T-cell (primary cell): ENCODE results near the gene ANKRD33B. TPM values are rescaled to one million over a fixed set of nuclear protein-coding genes. Genes with fewer than 3 reads are reported as not detected.

Source experiments
- ATAC-seq, 4 experiments: fragments of 200-7000 bp in 3 of 4; fragments of 150-1000 bp in 1 of 4; cut with Tn5 transposase; replicated peaks in 1 of 4; 1 replicate in 3 of 4; 2 replicates in 1 of 4; pipeline ENCODE4 v1.10.0; 2021; ENCODE audit warnings: moderate library complexity in 3 of 4, mild to moderate bottlenecking in 2 of 4, moderate number of reproducible peaks in 1 of 4
- CTCF ChIA-PET, 2 donors: fragments of 300-600 bp; sonication (Branson Sonifier 250); formaldehyde crosslinking; loops; one replicate each; lab custom pipeline; 2022; ENCODE audit warnings: antibody characterized with exemption in 2 of 2; lab: Charles Lee
- POLR2A ChIA-PET, 2 donors: fragments of 300-600 bp; sonication (Branson Sonifier 250); formaldehyde crosslinking; loops; one replicate each; lab custom pipeline; 2022; ENCODE audit warnings: antibody characterized with exemption in 2 of 2; lab: Charles Lee
- DNase-seq, 35 experiments: peaks; one replicate each; pipeline versions ENCODE4 v3.0.0 to v3.0.0-alpha.2; 2013 to 2023
- H3K27ac ChIP-seq: one replicate; pipeline ENCODE4 v1.5.1; 2013; ENCODE audit warnings: low read length
- H3K27me3 ChIP-seq, 2 experiments: replicated peaks in 1 of 2; 1 replicate in 1 of 2; 2 replicates in 1 of 2; pipeline versions ENCODE4 v1.6.1 to v1.7.0; 2013; ENCODE audit warnings: low read length in 1 of 2, mixed read lengths in 1 of 2; ENCODE audit not compliant: control insufficient read depth in 2 of 2, insufficient read depth in 2 of 2; ENCODE audit errors: extremely low read depth in 1 of 2
- H3K36me3 ChIP-seq, 2 donors: 1 replicate in 1 of 2; 2 replicates in 1 of 2; pipeline versions ENCODE4 v1.6.1 to v1.7.0; 2013; ENCODE audit warnings: low read length in 1 of 2; ENCODE audit not compliant: control insufficient read depth in 2 of 2, insufficient read depth in 1 of 2; ENCODE audit errors: extremely low read depth in 1 of 2
- H3K4me1 ChIP-seq, 2 experiments: 1 replicate in 1 of 2; 2 replicates in 1 of 2; pipeline versions ENCODE4 v1.6.1 to v1.7.0; 2013; ENCODE audit warnings: low read length in 2 of 2, mixed read lengths in 1 of 2; ENCODE audit not compliant: insufficient read depth in 2 of 2, control insufficient read depth in 1 of 2; ENCODE audit errors: extremely low read depth in 1 of 2
- H3K4me3 ChIP-seq, 2 donors: 1 replicate in 1 of 2; 2 replicates in 1 of 2; pipeline versions ENCODE4 v1.5.1 to v1.7.0; 2013; ENCODE audit warnings: mild to moderate bottlenecking in 2 of 2, low read length in 1 of 2, moderate library complexity in 1 of 2; ENCODE audit not compliant: control insufficient read depth in 1 of 2; ENCODE audit errors: extremely low read depth in 1 of 2
- H3K9me3 ChIP-seq: 2 replicates; pipeline ENCODE4 v1.7.0; 2013
- H3K27ac Mint-ChIP-seq, 2 donors: one replicate each; pipeline ENCODE4 v1.8.0; 2020 to 2021; ENCODE audit warnings: mild to moderate bottlenecking in 2 of 2, mixed read lengths in 2 of 2
- H3K27me3 Mint-ChIP-seq, 2 donors: one replicate each; pipeline ENCODE4 v1.8.0; 2021 to 2022; ENCODE audit warnings: mixed read lengths in 2 of 2
- H3K36me3 Mint-ChIP-seq: one replicate; pipeline ENCODE4 v1.8.0; 2021; ENCODE audit warnings: mixed read lengths
- H3K4me1 Mint-ChIP-seq, 3 donors: one replicate each; pipeline ENCODE4 v1.8.0; 2020 to 2022; ENCODE audit warnings: mixed read lengths in 3 of 3, mild to moderate bottlenecking in 1 of 3
- H3K4me3 Mint-ChIP-seq, 3 donors: one replicate each; pipeline ENCODE4 v1.8.0; 2020 to 2022; ENCODE audit warnings: mild to moderate bottlenecking in 3 of 3, mixed read lengths in 3 of 3, moderate library complexity in 3 of 3
- H3K9me3 Mint-ChIP-seq, 3 donors: one replicate each; pipeline ENCODE4 v1.8.0; 2020 to 2022; ENCODE audit warnings: mixed read lengths in 3 of 3
- WGBS: methylation state at CpG from one replicate; pipeline ENCODE4 v1.1.5; 2013; ENCODE audit warnings: missing lambda C conversion rate; ENCODE audit not compliant: insufficient coverage; 5-methylcytosine and 5-hydroxymethylcytosine counted together
- total RNA-seq, 35 experiments: library from RNA in 6 of 35; stranded (reverse) in 6 of 35; fragments of 120-200 nt in 1 of 35; gene quantifications; one replicate each; pipeline versions ENCODE4 v1.2.1 to v1.2.4 and lab custom pipeline; 2013 to 2026

The ANKRD33B gene
- total RNA-seq, 5 donors from 2014 or later (not counting 1 experiment from before 2014, with no cell fraction given), result 1.0 to 4.1 (median 2.4) TPM

DNA sequence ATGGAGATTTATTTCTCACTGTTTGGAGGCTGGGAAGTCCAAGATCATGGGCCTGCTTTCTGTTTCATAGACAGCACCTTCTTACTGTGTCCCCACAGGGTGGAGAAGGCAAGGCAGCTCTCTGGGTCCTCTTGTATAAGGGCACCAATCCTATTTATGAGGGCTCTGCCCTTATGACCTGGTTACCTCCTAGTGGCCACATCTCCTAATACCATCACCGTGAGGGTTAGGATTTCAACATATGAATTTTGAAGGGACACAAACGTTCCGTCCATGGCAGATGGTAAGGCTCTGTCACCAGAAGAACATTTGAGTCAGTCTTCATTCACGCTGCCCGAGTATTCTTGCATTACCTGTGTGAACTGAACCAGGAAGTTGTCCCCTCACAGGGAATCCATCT lies 48.4 kb downstream of the ANKRD33B start:
- WGBS, result 78% methylated on average over 4 of the region's 5 CpGs
- ChIA-PET POLR2A (no interaction called here), CTCF (no interaction called here)
- Histone ChIP-seq H3K9me3 (no peaks in the 10 kb centered on the region), H3K27me3 (no peaks in the 10 kb centered on the region), H3K27ac (no peak overlapping the region), H3K4me3 (no peak overlapping the region), H3K4me1 (peaks cover 4% of the 10 kb centered on the region in 2 experiments), H3K36me3 (no peaks in the 10 kb centered on the region)
- no peak overlapping the region for H3K27ac Mint-ChIP-seq
- H3K27me3 Mint-ChIP-seq, result peaks cover under 1 to 4% of the 10 kb centered on the region in 2 donors
- ATAC-seq (no peak), DNase-seq (no peak)
- no peaks in the 10 kb centered on the region for H3K36me3 Mint-ChIP-seq
- no peak overlapping the region for H3K4me3 Mint-ChIP-seq
- H3K9me3 Mint-ChIP-seq, result no peaks in the 10 kb centered on the region
- H3K4me1 Mint-ChIP-seq, result peaks cover 4 to 7% (median 7%) of the 10 kb centered on the region in 3 donors

DNA sequence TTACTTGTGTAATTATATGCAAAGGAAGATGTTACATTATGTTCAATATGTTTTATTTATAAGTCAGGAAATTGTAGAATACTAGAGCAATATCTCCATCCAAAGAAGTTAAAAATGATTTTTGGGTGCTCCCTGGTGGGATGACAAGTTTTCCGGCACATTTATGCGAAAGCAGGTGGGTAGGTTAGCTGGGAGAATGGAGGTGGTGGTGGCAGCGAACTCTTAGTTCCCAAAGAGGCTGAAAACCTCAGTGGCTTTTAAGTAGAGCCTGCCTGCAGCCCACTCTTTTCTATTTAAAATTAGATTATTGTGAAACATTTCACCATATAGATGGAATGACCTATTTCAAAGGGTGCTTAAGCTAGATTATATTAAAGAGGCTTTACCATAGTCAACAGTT lies 51.8 kb downstream of the ANKRD33B start:
- H3K36me3 ChIP-seq, result no peaks in the 10 kb centered on the region
- Mint-ChIP-seq H3K27ac (no peak overlapping the region), H3K36me3 (peaks cover 7% of the 10 kb centered on the region), H3K4me3 (no peak overlapping the region), H3K27me3 (no peaks in the 10 kb centered on the region), H3K9me3 (no peaks in the 10 kb centered on the region), H3K4me1 (no peaks in the 10 kb centered on the region)
- CTCF ChIA-PET, result no interaction called here
- H3K27ac ChIP-seq, result no peak overlapping the region
- DNase-seq (no peak), ATAC-seq (no peak)
- H3K4me1 ChIP-seq, result no peaks in the 10 kb centered on the region
- H3K4me3 ChIP-seq, result no peak overlapping the region
- no CpG with 5 or more reads among the region's 3 CpGs for WGBS
- POLR2A ChIA-PET, result no interaction called here
- no peaks in the 10 kb centered on the region for H3K9me3 ChIP-seq
- H3K27me3 ChIP-seq, result no peaks in the 10 kb centered on the region

DNA sequence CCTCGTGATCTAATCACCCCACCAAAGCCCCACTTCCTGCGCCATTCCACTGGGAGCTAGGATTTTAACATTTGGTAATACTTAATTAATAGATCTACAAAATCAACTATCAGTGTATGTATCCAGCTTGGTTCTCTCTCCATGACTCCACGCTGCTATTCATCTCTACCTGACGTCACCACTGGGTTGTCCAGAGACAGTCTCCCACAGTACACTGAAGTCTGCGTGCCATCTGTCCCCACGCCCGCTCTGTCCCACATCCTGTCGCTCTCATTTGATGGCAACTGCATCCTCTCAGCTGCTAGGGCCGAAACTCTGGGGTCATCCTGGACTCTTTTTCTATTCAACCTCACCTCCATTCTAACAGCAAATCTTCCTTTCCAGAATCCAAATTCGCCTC lies 53.2 kb downstream of the ANKRD33B start:
- no peak for DNase-seq
- Histone ChIP-seq H3K9me3 (no peaks in the 10 kb centered on the region), H3K27ac (no peak overlapping the region), H3K27me3 (no peaks in the 10 kb centered on the region), H3K4me3 (no peak overlapping the region), H3K4me1 (no peaks in the 10 kb centered on the region), H3K36me3 (no peaks in the 10 kb centered on the region)
- Mint-ChIP-seq H3K4me3 (no peak overlapping the region), H3K4me1 (peaks cover 0 to 7% (median 5%) of the 10 kb centered on the region in 3 donors), H3K27me3 (no peaks in the 10 kb centered on the region), H3K36me3 (peaks cover 15% of the 10 kb centered on the region), H3K9me3 (peaks cover 0 to 7% (median 0%) of the 10 kb centered on the region in 3 donors), H3K27ac (no peak overlapping the region)
- no peak for ATAC-seq
- CTCF ChIA-PET, result interaction anchor here in 1 of 2 donors (0.6 kb wide), 1 partner anchor 1487 kb away, joined by 3 read pairs; no protein-coding TSS in a partner anchor
- POLR2A ChIA-PET, result interaction anchor here in 1 of 2 donors (0.6 kb wide), 1 partner anchor 11 kb away, joined by 3 read pairs; no protein-coding TSS in a partner anchor
- WGBS, result 93% methylated on average over 8 of the region's 10 CpGs

DNA sequence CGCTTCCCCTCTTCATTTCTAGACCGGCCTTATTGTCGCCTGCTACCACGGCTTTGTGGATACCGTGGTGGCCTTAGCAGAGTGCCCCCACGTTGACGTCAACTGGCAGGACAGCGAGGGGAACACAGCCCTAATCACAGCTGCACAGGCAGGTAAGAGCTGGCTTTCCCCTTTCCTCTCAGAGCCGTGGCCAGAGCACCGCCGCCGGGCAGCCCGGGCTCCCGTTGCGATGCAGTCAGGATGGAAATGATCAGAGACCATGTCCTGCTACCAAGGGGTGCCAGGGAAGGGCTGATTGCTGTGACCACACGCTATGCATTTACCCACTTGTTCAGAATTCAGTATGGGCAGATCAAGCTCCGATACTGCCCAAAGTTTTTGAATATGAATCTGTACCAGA lies 54.4 kb downstream of the ANKRD33B start:
- CTCF ChIA-PET, result no interaction called here
- no peak overlapping the region for H3K27ac Mint-ChIP-seq
- H3K9me3 Mint-ChIP-seq, result peaks cover 0 to 7% (median 0%) of the 10 kb centered on the region in 3 donors

DNA sequence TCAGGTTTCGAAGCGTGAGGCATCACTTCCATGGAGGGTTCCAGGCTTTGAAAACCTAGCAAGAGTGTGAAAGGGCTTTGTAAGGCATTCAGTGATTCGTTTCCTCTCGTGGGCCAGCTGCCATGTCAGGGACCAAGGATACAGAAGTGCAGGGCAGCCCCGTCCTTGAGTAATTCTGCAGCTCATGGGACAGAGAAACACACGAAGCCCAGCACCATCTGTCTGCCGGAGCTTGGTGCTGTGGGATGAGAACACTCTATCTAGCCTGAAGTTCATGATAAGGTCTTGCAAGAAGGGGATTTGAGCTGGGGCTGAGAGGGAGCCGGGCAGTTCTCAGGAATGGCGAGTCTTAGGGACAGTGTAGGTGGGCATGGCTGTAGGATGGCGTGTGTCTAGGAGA lies 55.8 kb downstream of the ANKRD33B start:
- WGBS, result 92% methylated on average over 9 of the region's 10 CpGs
- H3K27me3 Mint-ChIP-seq, result no peaks in the 10 kb centered on the region
- DNase-seq, result no peak
- H3K27ac ChIP-seq, result no peak overlapping the region
- H3K27me3 ChIP-seq, result no peaks in the 10 kb centered on the region
- CTCF ChIA-PET, result interaction anchor here in 1 of 2 donors (1.1 kb wide), 1 partner anchor 168 kb away, joined by 3 read pairs; no protein-coding TSS in a partner anchor
- peaks cover 0 to 7% (median 0%) of the 10 kb centered on the region in 3 donors for H3K9me3 Mint-ChIP-seq
- no peaks in the 10 kb centered on the region for H3K36me3 ChIP-seq
- H3K36me3 Mint-ChIP-seq, result peaks cover 15% of the 10 kb centered on the region
- no peak overlapping the region for H3K4me3 ChIP-seq
- H3K4me1 ChIP-seq, result no peaks in the 10 kb centered on the region
- no peak overlapping the region for H3K4me3 Mint-ChIP-seq
- no peak overlapping the region for H3K27ac Mint-ChIP-seq
- H3K4me1 Mint-ChIP-seq, result peaks cover 0 to 10% (median 6%) of the 10 kb centered on the region in 3 donors
- H3K9me3 ChIP-seq, result no peaks in the 10 kb centered on the region
- POLR2A ChIA-PET, result no interaction called here
- no peak for ATAC-seq

More for the DNA sequence above, 54.4 kb downstream of the ANKRD33B start:
- Histone ChIP-seq H3K4me3 (no peak overlapping the region), H3K36me3 (no peaks in the 10 kb centered on the region), H3K4me1 (no peaks in the 10 kb centered on the region), H3K27me3 (no peaks in the 10 kb centered on the region), H3K9me3 (no peaks in the 10 kb centered on the region), H3K27ac (no peak overlapping the region)
- ATAC-seq (no peak), DNase-seq (no peak)
- POLR2A ChIA-PET, result no interaction called here
- H3K36me3 Mint-ChIP-seq, result peaks cover 15% of the 10 kb centered on the region
- WGBS, result 95% methylated on average over 7 of the region's 17 CpGs
- peaks cover 0 to 10% (median 6%) of the 10 kb centered on the region in 3 donors for H3K4me1 Mint-ChIP-seq
- H3K27me3 Mint-ChIP-seq, result no peaks in the 10 kb centered on the region
- H3K4me3 Mint-ChIP-seq, result no peak overlapping the region

DNA sequence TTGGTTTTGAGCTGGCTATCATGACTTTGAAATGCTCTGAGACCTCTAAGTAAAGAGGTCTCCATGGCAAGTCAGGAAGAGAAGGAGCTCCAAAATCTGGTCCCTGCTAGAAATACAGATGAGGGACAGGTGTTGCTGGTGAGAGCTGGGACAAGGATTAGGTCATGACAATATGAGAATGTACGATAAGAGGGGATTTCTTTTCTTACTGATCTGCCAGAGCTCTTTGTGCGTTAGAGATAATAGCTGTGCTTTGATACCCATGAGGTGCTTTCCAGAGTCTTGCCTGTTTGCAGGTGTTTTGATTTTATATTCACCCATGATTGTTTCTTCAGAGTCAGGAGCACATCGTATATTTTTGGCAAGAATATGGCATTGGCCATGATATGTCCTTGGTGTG lies 56.5 kb downstream of the ANKRD33B start:
- Histone ChIP-seq H3K9me3 (no peaks in the 10 kb centered on the region), H3K27ac (no peak overlapping the region), H3K4me3 (no peak overlapping the region), H3K36me3 (no peaks in the 10 kb centered on the region), H3K4me1 (no peaks in the 10 kb centered on the region), H3K27me3 (no peaks in the 10 kb centered on the region)
- H3K27ac Mint-ChIP-seq, result no peak overlapping the region
- ATAC-seq (no peak), DNase-seq (no peak)
- H3K4me1 Mint-ChIP-seq, result peaks cover 0 to 10% (median 6%) of the 10 kb centered on the region in 3 donors
- no peaks in the 10 kb centered on the region for H3K27me3 Mint-ChIP-seq
- peaks cover 0 to 7% (median 0%) of the 10 kb centered on the region in 3 donors for H3K9me3 Mint-ChIP-seq
- peaks cover 15% of the 10 kb centered on the region for H3K36me3 Mint-ChIP-seq
- 100% methylated on average over 1 of the region's 3 CpGs for WGBS
- ChIA-PET CTCF (interaction anchor here in 1 of 2 donors (1.1 kb wide), 1 partner anchor 168 kb away, joined by 3 read pairs; no protein-coding TSS in a partner anchor), POLR2A (interaction anchor here in 1 of 2 donors (0.5 to 0.6 kb wide), 2 partner anchors 56 to 341 kb away, joined by 4 to 8 read pairs; no protein-coding TSS in a partner anchor)
- no peak overlapping the region for H3K4me3 Mint-ChIP-seq
